ENCODE results near the gene RABEP1. TPM values are rescaled to one million over a fixed set of nuclear protein-coding genes. Genes with fewer than 3 reads are reported as not detected.

The RABEP1 gene
- total and polyA plus RNA-seq, 2 donors from 2014 or later: 21.1 to 47.6 TPM

DNA sequence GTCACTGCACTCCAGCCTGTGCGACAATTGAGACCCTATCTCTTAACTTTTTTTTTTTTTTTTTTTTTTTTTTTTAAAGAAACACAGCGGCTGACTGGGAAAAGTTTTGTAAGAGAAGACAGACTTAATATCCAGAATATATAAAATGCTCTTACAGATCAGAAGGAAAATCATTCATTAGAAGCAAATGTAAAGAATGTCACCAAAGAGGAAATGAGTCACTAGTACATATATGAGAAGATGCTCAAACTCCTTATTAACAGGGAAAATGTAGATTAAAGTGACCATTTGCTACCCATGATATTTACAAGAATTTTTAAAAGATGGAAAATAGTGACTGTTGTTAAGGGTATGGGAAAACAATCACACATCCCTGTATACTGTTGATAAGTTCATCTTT, 48.9 kb downstream of the RABEP1 start:
- no peak for FAIRE-seq
- H3K27me3 ChIP-seq (ENCODE audit: control insufficient read depth, insufficient read depth, low read length): no peaks in the 10 kb centered on the region
- no peak for DNase-seq
- H3K9me3 ChIP-seq (ENCODE audit: control insufficient read depth in 2 of 3, insufficient read depth in 1 of 3, low read length in 3 of 3): no peaks in the 10 kb centered on the region
- H3K9ac ChIP-seq (ENCODE audit: low read length in 3 of 3): no peak overlapping the region
- H3K27ac ChIP-seq (ENCODE audit: low read depth in 2 of 2, low read length in 2 of 2): no peak overlapping the region
- TF ChIP-seq, protein P1, sequence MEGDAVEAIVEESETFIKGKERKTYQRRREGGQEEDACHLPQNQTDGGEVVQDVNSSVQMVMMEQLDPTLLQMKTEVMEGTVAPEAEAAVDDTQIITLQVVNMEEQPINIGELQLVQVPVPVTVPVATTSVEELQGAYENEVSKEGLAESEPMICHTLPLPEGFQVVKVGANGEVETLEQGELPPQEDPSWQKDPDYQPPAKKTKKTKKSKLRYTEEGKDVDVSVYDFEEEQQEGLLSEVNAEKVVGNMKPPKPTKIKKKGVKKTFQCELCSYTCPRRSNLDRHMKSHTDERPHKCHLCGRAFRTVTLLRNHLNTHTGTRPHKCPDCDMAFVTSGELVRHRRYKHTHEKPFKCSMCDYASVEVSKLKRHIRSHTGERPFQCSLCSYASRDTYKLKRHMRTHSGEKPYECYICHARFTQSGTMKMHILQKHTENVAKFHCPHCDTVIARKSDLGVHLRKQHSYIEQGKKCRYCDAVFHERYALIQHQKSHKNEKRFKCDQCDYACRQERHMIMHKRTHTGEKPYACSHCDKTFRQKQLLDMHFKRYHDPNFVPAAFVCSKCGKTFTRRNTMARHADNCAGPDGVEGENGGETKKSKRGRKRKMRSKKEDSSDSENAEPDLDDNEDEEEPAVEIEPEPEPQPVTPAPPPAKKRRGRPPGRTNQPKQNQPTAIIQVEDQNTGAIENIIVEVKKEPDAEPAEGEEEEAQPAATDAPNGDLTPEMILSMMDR (IDR thresholded peaks at IDR 0.05; ENCODE audit: borderline replicate concordance, extremely low read depth, insufficient read depth): no peak
- H3K4me1 ChIP-seq (ENCODE audit: control insufficient read depth in 2 of 3, insufficient read depth in 2 of 3, low read depth in 1 of 3, low read length in 3 of 3): no peaks in the 10 kb centered on the region
- peaks cover 2 to 5% (median 3%) of the 10 kb centered on the region in 3 donors for H3K36me3 ChIP-seq (ENCODE audit: control insufficient read depth in 2 of 3, insufficient read depth in 3 of 3, low read length in 3 of 3)
- intact Hi-C loops (cut with DNase I): no loop called here
- no peak overlapping the region for H3K4me3 ChIP-seq (ENCODE audit: low read length in 3 of 3)

DNA sequence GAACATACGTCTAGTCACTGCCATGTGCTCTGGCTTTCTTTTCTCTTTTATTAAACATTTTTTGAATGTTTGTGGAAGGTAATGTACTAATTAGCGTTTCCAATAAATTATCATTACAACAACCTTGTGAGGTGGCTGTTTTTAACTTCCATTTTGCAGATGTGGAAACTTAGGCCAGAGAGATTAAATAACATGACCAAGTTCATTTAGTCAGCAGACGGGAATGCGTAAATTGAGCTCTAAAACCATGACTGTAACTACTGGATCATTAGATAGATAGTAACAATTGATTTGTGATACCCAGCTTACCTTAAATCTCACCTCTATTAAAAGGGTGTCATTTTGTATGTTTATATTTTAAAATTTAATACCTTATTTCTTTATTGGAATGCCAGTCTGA, 49.4 kb downstream of the RABEP1 start:
- H3K4me3 ChIP-seq (ENCODE audit: low read length in 3 of 3): no peak overlapping the region
- no peaks in the 10 kb centered on the region for H3K9me3 ChIP-seq (ENCODE audit: control insufficient read depth in 2 of 3, insufficient read depth in 1 of 3, low read length in 3 of 3)
- FAIRE-seq (no peak), DNase-seq (no peak)
- H3K27me3 ChIP-seq (ENCODE audit: control insufficient read depth, insufficient read depth, low read length): no peaks in the 10 kb centered on the region
- intact Hi-C loops (cut with DNase I): no loop called here
- no peak overlapping the region for H3K9ac ChIP-seq (ENCODE audit: low read length in 3 of 3)
- H3K4me1 ChIP-seq (ENCODE audit: control insufficient read depth in 2 of 3, insufficient read depth in 2 of 3, low read depth in 1 of 3, low read length in 3 of 3): no peaks in the 10 kb centered on the region
- H3K36me3 ChIP-seq (ENCODE audit: control insufficient read depth in 2 of 3, insufficient read depth in 3 of 3, low read length in 3 of 3): peaks cover 2 to 5% (median 3%) of the 10 kb centered on the region in 3 donors
- H3K27ac ChIP-seq (ENCODE audit: low read depth in 2 of 2, low read length in 2 of 2): no peak overlapping the region
- TF ChIP-seq, protein P1 (IDR thresholded peaks at IDR 0.05; ENCODE audit: borderline replicate concordance, extremely low read depth, insufficient read depth): no peak

DNA sequence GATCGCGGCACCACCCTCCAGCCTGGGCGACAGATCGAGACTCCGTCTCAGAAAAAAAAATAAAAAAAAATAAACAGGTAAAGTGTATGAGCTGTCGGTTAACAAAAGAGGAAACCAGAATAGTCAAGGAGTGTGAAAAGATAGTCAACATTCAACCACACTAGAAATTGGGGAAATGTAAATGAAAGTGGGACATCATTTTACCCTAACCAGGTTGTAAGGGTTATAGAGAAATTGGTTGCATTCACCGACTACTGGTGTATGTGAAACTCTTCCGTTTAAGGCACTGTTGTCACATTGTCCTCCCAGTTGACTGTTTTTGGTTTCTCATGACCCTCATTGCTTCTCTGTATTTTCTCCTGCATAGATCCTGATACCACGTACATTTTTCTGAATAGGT, 62.8 kb downstream of the RABEP1 start:
- Histone ChIP-seq H3K4me1 (ENCODE audit: control insufficient read depth in 2 of 3, insufficient read depth in 2 of 3, low read depth in 1 of 3, low read length in 3 of 3) (no peaks in the 10 kb centered on the region), H3K27ac (ENCODE audit: low read depth in 2 of 2, low read length in 2 of 2) (no peak overlapping the region), H3K36me3 (ENCODE audit: control insufficient read depth in 2 of 3, insufficient read depth in 3 of 3, low read length in 3 of 3) (peaks cover 0 to 6% (median 4%) of the 10 kb centered on the region in 3 donors), H3K4me3 (ENCODE audit: low read length in 3 of 3) (no peak overlapping the region), H3K27me3 (ENCODE audit: control insufficient read depth, insufficient read depth, low read length) (no peaks in the 10 kb centered on the region), H3K9ac (ENCODE audit: low read length in 3 of 3) (no peak overlapping the region), H3K9me3 (ENCODE audit: control insufficient read depth in 2 of 3, insufficient read depth in 1 of 3, low read length in 3 of 3) (no peaks in the 10 kb centered on the region)
- no peak for FAIRE-seq
- DNase-seq: no peak
- TF ChIP-seq, protein P1 (IDR thresholded peaks at IDR 0.05; ENCODE audit: borderline replicate concordance, extremely low read depth, insufficient read depth): no peak
- intact Hi-C loops (cut with DNase I): no loop called here

DNA sequence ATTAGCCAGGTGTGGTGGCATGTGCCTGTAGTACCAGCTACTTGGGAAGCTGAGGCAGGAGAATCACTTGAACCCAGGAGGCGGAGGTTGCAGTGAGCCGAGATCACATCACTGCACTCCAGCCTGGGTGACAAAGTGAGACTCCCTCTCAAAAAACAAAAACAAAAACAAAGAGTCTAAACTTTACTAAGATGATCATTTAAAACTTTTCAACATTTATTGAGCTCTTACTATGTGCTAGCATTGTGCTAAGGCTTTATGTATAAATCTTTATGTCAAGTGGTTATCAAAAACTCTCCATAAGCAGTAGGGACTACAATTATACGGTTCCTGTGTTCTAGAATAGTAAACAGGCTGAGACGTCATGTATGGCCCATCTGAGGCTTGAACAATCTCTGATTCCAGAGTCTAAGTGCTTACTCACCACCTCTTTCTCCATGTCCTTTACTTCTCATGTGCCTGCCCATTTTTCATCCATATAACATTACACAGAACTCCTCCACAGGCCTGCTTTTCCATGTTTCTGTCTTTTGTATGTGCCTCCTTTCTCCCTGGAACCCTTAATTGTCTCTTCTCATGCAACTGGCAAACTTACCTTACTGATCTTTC, 70.7 kb downstream of the RABEP1 start:
- Histone ChIP-seq H3K4me1 (ENCODE audit: control insufficient read depth in 2 of 3, insufficient read depth in 2 of 3, low read depth in 1 of 3, low read length in 3 of 3) (no peaks in the 10 kb centered on the region), H3K4me3 (ENCODE audit: low read length in 3 of 3) (no peak overlapping the region), H3K27me3 (ENCODE audit: control insufficient read depth, insufficient read depth, low read length) (no peaks in the 10 kb centered on the region), H3K27ac (ENCODE audit: low read depth in 2 of 2, low read length in 2 of 2) (no peak overlapping the region), H3K9me3 (ENCODE audit: control insufficient read depth in 2 of 3, insufficient read depth in 1 of 3, low read length in 3 of 3) (no peaks in the 10 kb centered on the region), H3K9ac (ENCODE audit: low read length in 3 of 3) (no peak overlapping the region), H3K36me3 (ENCODE audit: control insufficient read depth in 2 of 3, insufficient read depth in 3 of 3, low read length in 3 of 3) (peaks cover 2 to 22% (median 17%) of the 10 kb centered on the region in 3 donors)
- DNase-seq: no peak
- no peak for FAIRE-seq
- TF ChIP-seq, protein P1 (IDR thresholded peaks at IDR 0.05; ENCODE audit: borderline replicate concordance, extremely low read depth, insufficient read depth): no peak
- intact Hi-C loops (cut with DNase I): no loop called here
